WTC11 (cell line): ENCODE data around the gene RPL35.

Experiments used
- ATF3 ChIP-seq: sonication (generic); formaldehyde crosslinking; conservative IDR thresholded peaks from 2 replicates; pipeline ENCODE4 v1.8.1; 2022; ENCODE audit warnings: mild to moderate bottlenecking, missing genetic modification reagents
- IRF2 ChIP-seq: sonication (generic); formaldehyde crosslinking; IDR thresholded peaks from 2 replicates; pipeline ENCODE4 v1.8.0; 2022; ENCODE audit warnings: low read depth, missing genetic modification reagents, borderline replicate concordance
- MAX ChIP-seq: sonication (generic); formaldehyde crosslinking; IDR thresholded peaks from 2 replicates; pipeline ENCODE4 v1.8.0; 2022; ENCODE audit warnings: mild to moderate bottlenecking, missing genetic modification reagents
- MYBL2 ChIP-seq: sonication (generic); formaldehyde crosslinking; IDR thresholded peaks from 2 replicates; pipeline ENCODE4 v1.8.1; 2023; ENCODE audit warnings: mild to moderate bottlenecking, moderate library complexity, missing genetic modification reagents
- NFE2L1 ChIP-seq: sonication (generic); formaldehyde crosslinking; IDR thresholded peaks from 2 replicates; pipeline ENCODE4 v1.8.1; 2023; ENCODE audit warnings: missing genetic modification reagents
- SP1 ChIP-seq: sonication (generic); formaldehyde crosslinking; conservative IDR thresholded peaks from 2 replicates; pipeline ENCODE4 v1.8.1; 2022; ENCODE audit warnings: missing genetic modification reagents
- TCF7 ChIP-seq: sonication (generic); formaldehyde crosslinking; IDR thresholded peaks from 2 replicates; pipeline ENCODE4 v1.8.0; 2022; ENCODE audit warnings: mild to moderate bottlenecking, low read depth, missing genetic modification reagents, moderate library complexity
- TP53 ChIP-seq: sonication (generic); formaldehyde crosslinking; IDR thresholded peaks from 2 replicates; pipeline ENCODE4 v1.8.1; 2023; ENCODE audit warnings: mild to moderate bottlenecking, missing genetic modification reagents
- USF2 ChIP-seq: sonication (generic); formaldehyde crosslinking; IDR thresholded peaks from 2 replicates; pipeline ENCODE4 v1.8.1; 2023; ENCODE audit warnings: mild to moderate bottlenecking, missing genetic modification reagents, moderate library complexity
- TF ChIP-seq, protein P1 (sequence below): fragments of 200-600 bp; IDR thresholded peaks from 2 replicates; pipeline ENCODE4 v1.8.0; 2022; ENCODE audit warnings: antibody characterized with exemption
- TF ChIP-seq, protein P2 (sequence below): sonication (generic); formaldehyde crosslinking; IDR thresholded peaks from 2 replicates; pipeline ENCODE4 v1.8.1; 2022; ENCODE audit warnings: low read depth, missing genetic modification reagents, borderline replicate concordance
- TF ChIP-seq, protein P3 (sequence below): sonication (generic); formaldehyde crosslinking; IDR thresholded peaks from 2 replicates; pipeline ENCODE4 v1.8.0; 2022; ENCODE audit warnings: missing genetic modification reagents
- TF ChIP-seq, protein P4 (sequence below): sonication (generic); formaldehyde crosslinking; IDR thresholded peaks from 2 replicates; pipeline ENCODE4 v1.8.1; 2023; ENCODE audit warnings: mild to moderate bottlenecking, missing genetic modification reagents, moderate library complexity

GRCh38 chr9:124885551-124885950 lies 23.8 kb upstream of the RPL35 start:
- TF ChIP-seq MAX (CRISPR knock-in tag) (no peak), TCF7 (CRISPR knock-in tag) (no peak), USF2 (CRISPR knock-in tag) (no peak), IRF2 (no peak), ATF3 (CRISPR knock-in tag) (no peak), SP1 (CRISPR knock-in tag) (no peak), TP53 (no peak), MYBL2 (CRISPR knock-in tag) (no peak), NFE2L1 (CRISPR knock-in tag) (no peak)
- TF ChIP-seq, protein P1, sequence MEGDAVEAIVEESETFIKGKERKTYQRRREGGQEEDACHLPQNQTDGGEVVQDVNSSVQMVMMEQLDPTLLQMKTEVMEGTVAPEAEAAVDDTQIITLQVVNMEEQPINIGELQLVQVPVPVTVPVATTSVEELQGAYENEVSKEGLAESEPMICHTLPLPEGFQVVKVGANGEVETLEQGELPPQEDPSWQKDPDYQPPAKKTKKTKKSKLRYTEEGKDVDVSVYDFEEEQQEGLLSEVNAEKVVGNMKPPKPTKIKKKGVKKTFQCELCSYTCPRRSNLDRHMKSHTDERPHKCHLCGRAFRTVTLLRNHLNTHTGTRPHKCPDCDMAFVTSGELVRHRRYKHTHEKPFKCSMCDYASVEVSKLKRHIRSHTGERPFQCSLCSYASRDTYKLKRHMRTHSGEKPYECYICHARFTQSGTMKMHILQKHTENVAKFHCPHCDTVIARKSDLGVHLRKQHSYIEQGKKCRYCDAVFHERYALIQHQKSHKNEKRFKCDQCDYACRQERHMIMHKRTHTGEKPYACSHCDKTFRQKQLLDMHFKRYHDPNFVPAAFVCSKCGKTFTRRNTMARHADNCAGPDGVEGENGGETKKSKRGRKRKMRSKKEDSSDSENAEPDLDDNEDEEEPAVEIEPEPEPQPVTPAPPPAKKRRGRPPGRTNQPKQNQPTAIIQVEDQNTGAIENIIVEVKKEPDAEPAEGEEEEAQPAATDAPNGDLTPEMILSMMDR, result no peak
- TF ChIP-seq, protein P2, sequence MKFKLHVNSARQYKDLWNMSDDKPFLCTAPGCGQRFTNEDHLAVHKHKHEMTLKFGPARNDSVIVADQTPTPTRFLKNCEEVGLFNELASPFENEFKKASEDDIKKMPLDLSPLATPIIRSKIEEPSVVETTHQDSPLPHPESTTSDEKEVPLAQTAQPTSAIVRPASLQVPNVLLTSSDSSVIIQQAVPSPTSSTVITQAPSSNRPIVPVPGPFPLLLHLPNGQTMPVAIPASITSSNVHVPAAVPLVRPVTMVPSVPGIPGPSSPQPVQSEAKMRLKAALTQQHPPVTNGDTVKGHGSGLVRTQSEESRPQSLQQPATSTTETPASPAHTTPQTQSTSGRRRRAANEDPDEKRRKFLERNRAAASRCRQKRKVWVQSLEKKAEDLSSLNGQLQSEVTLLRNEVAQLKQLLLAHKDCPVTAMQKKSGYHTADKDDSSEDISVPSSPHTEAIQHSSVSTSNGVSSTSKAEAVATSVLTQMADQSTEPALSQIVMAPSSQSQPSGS (CRISPR knock-in tag), result no peak
- TF ChIP-seq, protein P3, sequence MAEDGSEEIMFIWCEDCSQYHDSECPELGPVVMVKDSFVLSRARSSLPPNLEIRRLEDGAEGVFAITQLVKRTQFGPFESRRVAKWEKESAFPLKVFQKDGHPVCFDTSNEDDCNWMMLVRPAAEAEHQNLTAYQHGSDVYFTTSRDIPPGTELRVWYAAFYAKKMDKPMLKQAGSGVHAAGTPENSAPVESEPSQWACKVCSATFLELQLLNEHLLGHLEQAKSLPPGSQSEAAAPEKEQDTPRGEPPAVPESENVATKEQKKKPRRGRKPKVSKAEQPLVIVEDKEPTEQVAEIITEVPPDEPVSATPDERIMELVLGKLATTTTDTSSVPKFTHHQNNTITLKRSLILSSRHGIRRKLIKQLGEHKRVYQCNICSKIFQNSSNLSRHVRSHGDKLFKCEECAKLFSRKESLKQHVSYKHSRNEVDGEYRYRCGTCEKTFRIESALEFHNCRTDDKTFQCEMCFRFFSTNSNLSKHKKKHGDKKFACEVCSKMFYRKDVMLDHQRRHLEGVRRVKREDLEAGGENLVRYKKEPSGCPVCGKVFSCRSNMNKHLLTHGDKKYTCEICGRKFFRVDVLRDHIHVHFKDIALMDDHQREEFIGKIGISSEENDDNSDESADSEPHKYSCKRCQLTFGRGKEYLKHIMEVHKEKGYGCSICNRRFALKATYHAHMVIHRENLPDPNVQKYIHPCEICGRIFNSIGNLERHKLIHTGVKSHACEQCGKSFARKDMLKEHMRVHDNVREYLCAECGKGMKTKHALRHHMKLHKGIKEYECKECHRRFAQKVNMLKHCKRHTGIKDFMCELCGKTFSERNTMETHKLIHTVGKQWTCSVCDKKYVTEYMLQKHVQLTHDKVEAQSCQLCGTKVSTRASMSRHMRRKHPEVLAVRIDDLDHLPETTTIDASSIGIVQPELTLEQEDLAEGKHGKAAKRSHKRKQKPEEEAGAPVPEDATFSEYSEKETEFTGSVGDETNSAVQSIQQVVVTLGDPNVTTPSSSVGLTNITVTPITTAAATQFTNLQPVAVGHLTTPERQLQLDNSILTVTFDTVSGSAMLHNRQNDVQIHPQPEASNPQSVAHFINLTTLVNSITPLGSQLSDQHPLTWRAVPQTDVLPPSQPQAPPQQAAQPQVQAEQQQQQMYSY, result no peak
- TF ChIP-seq, protein P4, sequence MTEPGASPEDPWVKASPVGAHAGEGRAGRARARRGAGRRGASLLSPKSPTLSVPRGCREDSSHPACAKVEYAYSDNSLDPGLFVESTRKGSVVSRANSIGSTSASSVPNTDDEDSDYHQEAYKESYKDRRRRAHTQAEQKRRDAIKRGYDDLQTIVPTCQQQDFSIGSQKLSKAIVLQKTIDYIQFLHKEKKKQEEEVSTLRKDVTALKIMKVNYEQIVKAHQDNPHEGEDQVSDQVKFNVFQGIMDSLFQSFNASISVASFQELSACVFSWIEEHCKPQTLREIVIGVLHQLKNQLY, result no peak
